ENCODE data around the gene BRINP3. TPM values are rescaled to one million over a fixed set of nuclear protein-coding genes. Genes with fewer than 3 reads are reported as not detected.
A peak's percentile ranks its signal among the peaks of the same experiment; 100 is the strongest.
"Not testable (repeated sequence)": the region's sequence is repeated elsewhere in the genome, so short reads cannot be mapped to it uniquely, and the experiment has no call there.

BRINP3 gene
- total RNA-seq (2014; rRNA removed) (not detected in 2 replicates), Bru-seq, nascent RNA (percentile 9 among the genes with signal in this experiment), BruChase-seq, experiment 1, labeled RNA remaining after a 6-hour chase (percentile 5 among the genes with signal in this experiment), BruChase-seq, experiment 2, labeled RNA remaining after a 2-hour chase (percentile 10 among the genes with signal in this experiment)
- long read RNA-seq, partial matches to known transcripts, result 0 of 1 reads
- long read RNA-seq, other reads (novel, unspliced or antisense), result 1 of 1 reads

GRCh38 chr1:190477762-190478148 is at the start of gene BRINP3:
Gene BRINP3, minus strand, starts transcription at chr1:190477864.
- Histone ChIP-seq H4K20me1 (ENCODE audit: low read length) (no peaks in the 10 kb centered on the region), H3K4me3 (ENCODE audit: low read length) (peak within 1 kb of the TSS; percentile 60), H3K27me3 (ENCODE audit: low read length) (peaks cover 58% of the 10 kb centered on the region), H3K79me2 (ENCODE audit: low read length) (no peaks in the 10 kb centered on the region), H3K4me1 (ENCODE audit: insufficient read depth, low read length) (0 out of 2 replicates have a peak, but pooled peaks cover 6% of the 10 kb centered on the region), H3K4me2 (ENCODE audit: low read length) (peak within 1 kb of the TSS; percentile 68), H2AFZ (ENCODE audit: low read length) (peak within 1 kb of the TSS; percentile 51), H3K9me3 (ENCODE audit: low read length) (no peaks in the 10 kb centered on the region), H3K27ac (ENCODE audit: low read length) (no peak within 1 kb of the TSS), H3K9me2 (replicated peaks; ENCODE audit: low read length) (no peaks in the 10 kb centered on the region), H3F3A (ENCODE audit: low read length, unreplicated experiment) (no peaks in the 10 kb centered on the region), H3K36me3 (ENCODE audit: low read depth, low read length) (no peaks in the 10 kb centered on the region; the same call in 1 of the 2 replicates), H3K9ac (ENCODE audit: low read length) (peak within 1 kb of the TSS; percentile 26; the same call in 1 of the 2 replicates)
- POLR2A ChIA-PET (ENCODE audit: unreplicated experiment), result no interaction called here
- BruUV-seq (replicated peaks), result no TSS peak
- ATAC-seq (peak; percentile 23), DNase-seq (no peak)
- CTCF ChIA-PET, result no interaction called here
- TF ChIP-seq, protein P1, sequence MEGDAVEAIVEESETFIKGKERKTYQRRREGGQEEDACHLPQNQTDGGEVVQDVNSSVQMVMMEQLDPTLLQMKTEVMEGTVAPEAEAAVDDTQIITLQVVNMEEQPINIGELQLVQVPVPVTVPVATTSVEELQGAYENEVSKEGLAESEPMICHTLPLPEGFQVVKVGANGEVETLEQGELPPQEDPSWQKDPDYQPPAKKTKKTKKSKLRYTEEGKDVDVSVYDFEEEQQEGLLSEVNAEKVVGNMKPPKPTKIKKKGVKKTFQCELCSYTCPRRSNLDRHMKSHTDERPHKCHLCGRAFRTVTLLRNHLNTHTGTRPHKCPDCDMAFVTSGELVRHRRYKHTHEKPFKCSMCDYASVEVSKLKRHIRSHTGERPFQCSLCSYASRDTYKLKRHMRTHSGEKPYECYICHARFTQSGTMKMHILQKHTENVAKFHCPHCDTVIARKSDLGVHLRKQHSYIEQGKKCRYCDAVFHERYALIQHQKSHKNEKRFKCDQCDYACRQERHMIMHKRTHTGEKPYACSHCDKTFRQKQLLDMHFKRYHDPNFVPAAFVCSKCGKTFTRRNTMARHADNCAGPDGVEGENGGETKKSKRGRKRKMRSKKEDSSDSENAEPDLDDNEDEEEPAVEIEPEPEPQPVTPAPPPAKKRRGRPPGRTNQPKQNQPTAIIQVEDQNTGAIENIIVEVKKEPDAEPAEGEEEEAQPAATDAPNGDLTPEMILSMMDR (conservative IDR thresholded peaks at IDR 0.05; ENCODE audit: low read depth, low read length), result no peak
- TF ChIP-seq EZH2phosphoT487 (IDR thresholded peaks at IDR 0.05; ENCODE audit: borderline replicate concordance, low read length) (no peak), EZH2 (IDR thresholded peaks at IDR 0.05; ENCODE audit: low read length, unreplicated experiment) (no peak)
- intact Hi-C loops (cut with micrococcal nuclease), result no loop called here

GRCh38 chr1:190511554-190511953 is 33.9 kb upstream of the BRINP3 start:
- no peaks in the 10 kb centered on the region for H3K9me3 ChIP-seq (ENCODE audit: low read length)
- no peaks in the 10 kb centered on the region for H3K9me2 ChIP-seq (replicated peaks; ENCODE audit: low read length)
- ChIA-PET CTCF (no interaction called here), POLR2A (ENCODE audit: unreplicated experiment) (no interaction called here)
- H3K79me2 ChIP-seq (ENCODE audit: low read length), result no peaks in the 10 kb centered on the region
- ATAC-seq, result no peak
- H3K4me3 ChIP-seq (ENCODE audit: low read length), result no peak overlapping the region
- H3F3A ChIP-seq (ENCODE audit: low read length, unreplicated experiment), result no peaks in the 10 kb centered on the region
- intact Hi-C loops (cut with micrococcal nuclease), result no loop called here
- H3K9ac ChIP-seq (ENCODE audit: low read length), result no peak overlapping the region
- H3K27me3 ChIP-seq (ENCODE audit: low read length), result peaks cover 49% of the 10 kb centered on the region
- H3K36me3 ChIP-seq (ENCODE audit: low read depth, low read length), result no peaks in the 10 kb centered on the region
- H2AFZ ChIP-seq (ENCODE audit: low read length), result no peak overlapping the region
- DNase-seq, result no peak
- no peak overlapping the region for H3K27ac ChIP-seq (ENCODE audit: low read length)
- no TSS peak for BruUV-seq (replicated peaks)
- no peak for TF ChIP-seq EZH2 (IDR thresholded peaks at IDR 0.05; ENCODE audit: low read length, unreplicated experiment)
- TF ChIP-seq, protein P1 (conservative IDR thresholded peaks at IDR 0.05; ENCODE audit: low read depth, low read length), result no peak
- TF ChIP-seq EZH2phosphoT487 (IDR thresholded peaks at IDR 0.05; ENCODE audit: borderline replicate concordance, low read length), result no peak
- no peaks in the 10 kb centered on the region for H3K4me1 ChIP-seq (ENCODE audit: insufficient read depth, low read length)
- H3K4me2 ChIP-seq (ENCODE audit: low read length), result no peak overlapping the region
- H4K20me1 ChIP-seq (ENCODE audit: low read length), result no peaks in the 10 kb centered on the region

- intact Hi-C loops (cut with micrococcal nuclease), result no loop called here
- H3K9ac ChIP-seq (ENCODE audit: low read length), result no peak overlapping the region
- ATAC-seq (no peak), DNase-seq (no peak)
- H2AFZ ChIP-seq (ENCODE audit: low read length), result no peak overlapping the region
- no peaks in the 10 kb centered on the region for H3K9me3 ChIP-seq (ENCODE audit: low read length)
- H3K9me2 ChIP-seq (replicated peaks; ENCODE audit: low read length), result no peaks in the 10 kb centered on the region
- peaks cover 33% of the 10 kb centered on the region for H3K27me3 ChIP-seq (ENCODE audit: low read length)
- H3K4me2 ChIP-seq (ENCODE audit: low read length), result no peak overlapping the region
- CTCF ChIA-PET, result no interaction called here
- H3K4me3 ChIP-seq (ENCODE audit: low read length), result no peak overlapping the region
- POLR2A ChIA-PET (ENCODE audit: unreplicated experiment), result no interaction called here
- H4K20me1 ChIP-seq (ENCODE audit: low read length), result no peaks in the 10 kb centered on the region
- H3K79me2 ChIP-seq (ENCODE audit: low read length), result no peaks in the 10 kb centered on the region
- TF ChIP-seq EZH2phosphoT487 (IDR thresholded peaks at IDR 0.05; ENCODE audit: borderline replicate concordance, low read length) (no peak), EZH2 (IDR thresholded peaks at IDR 0.05; ENCODE audit: low read length, unreplicated experiment) (no peak)
- TF ChIP-seq, protein P1 (conservative IDR thresholded peaks at IDR 0.05; ENCODE audit: low read depth, low read length), result no peak
- no peak overlapping the region for H3K27ac ChIP-seq (ENCODE audit: low read length)
- H3K36me3 ChIP-seq (ENCODE audit: low read depth, low read length), result no peaks in the 10 kb centered on the region
- no TSS peak for BruUV-seq (replicated peaks)
- no peaks in the 10 kb centered on the region for H3F3A ChIP-seq (ENCODE audit: low read length, unreplicated experiment)
- H3K4me1 ChIP-seq (ENCODE audit: insufficient read depth, low read length), result no peaks in the 10 kb centered on the region
Measured at GRCh38 chr1:190507357-190507756, 29.7 kb upstream of the BRINP3 start.

GRCh38 chr1:190504539-190504938 is 26.9 kb upstream of the BRINP3 start:
- intact Hi-C loops (cut with micrococcal nuclease); H3K27ac ChIP-seq (ENCODE audit: low read length); H3K4me2 ChIP-seq (ENCODE audit: low read length); DNase-seq; H3K9me3 ChIP-seq (ENCODE audit: low read length); ATAC-seq; H3K4me1 ChIP-seq (ENCODE audit: insufficient read depth, low read length); H2AFZ ChIP-seq (ENCODE audit: low read length); H3K79me2 ChIP-seq (ENCODE audit: low read length); H3K36me3 ChIP-seq (ENCODE audit: low read depth, low read length); H3K4me3 ChIP-seq (ENCODE audit: low read length); H4K20me1 ChIP-seq (ENCODE audit: low read length); H3F3A ChIP-seq (ENCODE audit: low read length, unreplicated experiment); POLR2A ChIA-PET (ENCODE audit: unreplicated experiment); CTCF ChIA-PET; BruUV-seq (replicated peaks); H3K9ac ChIP-seq (ENCODE audit: low read length); H3K9me2 ChIP-seq (replicated peaks; ENCODE audit: low read length): not testable (repeated sequence)
- H3K27me3 ChIP-seq (ENCODE audit: low read length), result peaks cover 20% of the 10 kb centered on the region

All from PC-3 (cell line).